ENCODE data around the gene DISC1. TPM values are rescaled to one million over a fixed set of nuclear protein-coding genes. Genes with fewer than 3 reads are reported as not detected.

DISC1 gene
- total RNA-seq, 1 experiment from 2014 or later, result 2.1 TPM

DNA sequence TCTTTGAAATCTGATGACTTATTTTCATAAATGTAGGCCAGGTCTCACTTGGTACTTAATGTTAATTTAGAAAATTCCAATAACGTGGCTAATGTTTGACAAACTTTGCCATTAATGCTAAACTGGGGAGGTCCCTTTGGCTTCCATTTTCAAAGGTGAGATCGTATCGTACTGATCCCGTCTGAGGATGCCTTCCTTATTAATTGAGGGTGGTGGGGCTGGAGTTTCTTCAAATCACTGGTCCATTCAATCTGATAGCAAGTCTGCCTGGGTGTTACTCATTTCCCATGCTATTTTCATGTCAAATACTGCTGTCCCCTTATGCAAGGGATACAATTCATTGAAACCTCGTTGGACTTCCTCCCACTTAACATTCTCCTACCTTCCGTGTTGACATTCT, 327.1 kb downstream of the DISC1 start:
- Mint-ChIP-seq H3K27ac (ENCODE audit: low read depth, unreplicated experiment) (no peak overlapping the region), H3K4me3 (ENCODE audit: unreplicated experiment) (no peak overlapping the region), H3K9me3 (ENCODE audit: unreplicated experiment) (peaks cover 8% of the 10 kb centered on the region), H3K27me3 (ENCODE audit: insufficient read depth, unreplicated experiment) (peaks cover 9% of the 10 kb centered on the region), H3K36me3 (ENCODE audit: insufficient read depth, unreplicated experiment) (no peaks in the 10 kb centered on the region), H3K4me1 (ENCODE audit: insufficient read depth, unreplicated experiment) (no peaks in the 10 kb centered on the region)
- no TSS peak for BruUV-seq (replicated peaks)
- ChIA-PET POLR2A (interaction anchor here (1.9 kb wide), 1 partner anchor 10 kb away, joined by 5 read pairs; no protein-coding TSS in a partner anchor), CTCF (no interaction called here)
- TF ChIP-seq, protein P1, sequence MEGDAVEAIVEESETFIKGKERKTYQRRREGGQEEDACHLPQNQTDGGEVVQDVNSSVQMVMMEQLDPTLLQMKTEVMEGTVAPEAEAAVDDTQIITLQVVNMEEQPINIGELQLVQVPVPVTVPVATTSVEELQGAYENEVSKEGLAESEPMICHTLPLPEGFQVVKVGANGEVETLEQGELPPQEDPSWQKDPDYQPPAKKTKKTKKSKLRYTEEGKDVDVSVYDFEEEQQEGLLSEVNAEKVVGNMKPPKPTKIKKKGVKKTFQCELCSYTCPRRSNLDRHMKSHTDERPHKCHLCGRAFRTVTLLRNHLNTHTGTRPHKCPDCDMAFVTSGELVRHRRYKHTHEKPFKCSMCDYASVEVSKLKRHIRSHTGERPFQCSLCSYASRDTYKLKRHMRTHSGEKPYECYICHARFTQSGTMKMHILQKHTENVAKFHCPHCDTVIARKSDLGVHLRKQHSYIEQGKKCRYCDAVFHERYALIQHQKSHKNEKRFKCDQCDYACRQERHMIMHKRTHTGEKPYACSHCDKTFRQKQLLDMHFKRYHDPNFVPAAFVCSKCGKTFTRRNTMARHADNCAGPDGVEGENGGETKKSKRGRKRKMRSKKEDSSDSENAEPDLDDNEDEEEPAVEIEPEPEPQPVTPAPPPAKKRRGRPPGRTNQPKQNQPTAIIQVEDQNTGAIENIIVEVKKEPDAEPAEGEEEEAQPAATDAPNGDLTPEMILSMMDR (IDR thresholded peaks at IDR 0.05; ENCODE audit: unreplicated experiment), result no peak
- no peak for DNase-seq (ENCODE audit: unreplicated experiment)
- intact Hi-C loops (cut with micrococcal nuclease), result no loop called here

DNA sequence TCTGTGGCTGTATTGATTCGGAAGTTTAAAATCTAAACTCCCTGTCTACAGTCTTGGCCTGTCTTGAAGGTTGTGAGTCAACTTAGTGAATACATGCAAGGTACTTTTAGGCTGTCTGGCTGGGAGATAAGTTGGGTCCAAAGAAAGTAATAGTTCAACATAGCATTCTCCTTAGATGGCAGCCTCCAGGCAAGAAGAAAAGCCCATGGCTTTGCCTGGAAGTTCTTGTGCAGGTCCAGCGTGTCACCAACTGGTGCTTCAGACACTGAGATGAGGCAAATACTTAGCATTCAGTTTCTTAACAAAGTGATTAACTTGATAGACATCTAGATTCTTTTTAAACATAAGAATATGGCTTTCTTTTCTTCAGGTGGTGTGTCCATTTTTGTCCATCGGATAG, 328.2 kb downstream of the DISC1 start:
- Mint-ChIP-seq H3K27ac (ENCODE audit: low read depth, unreplicated experiment) (no peak overlapping the region), H3K4me1 (ENCODE audit: insufficient read depth, unreplicated experiment) (no peaks in the 10 kb centered on the region), H3K4me3 (ENCODE audit: unreplicated experiment) (no peak overlapping the region), H3K27me3 (ENCODE audit: insufficient read depth, unreplicated experiment) (peaks cover 9% of the 10 kb centered on the region), H3K9me3 (ENCODE audit: unreplicated experiment) (peaks cover 8% of the 10 kb centered on the region), H3K36me3 (ENCODE audit: insufficient read depth, unreplicated experiment) (no peaks in the 10 kb centered on the region)
- POLR2A ChIA-PET, result no interaction called here
- DNase-seq (ENCODE audit: unreplicated experiment), result no peak
- TF ChIP-seq, protein P1 (IDR thresholded peaks at IDR 0.05; ENCODE audit: unreplicated experiment), result no peak
- CTCF ChIA-PET, result no interaction called here
- BruUV-seq (replicated peaks), result no TSS peak
- intact Hi-C loops (cut with micrococcal nuclease), result no loop called here

DNA sequence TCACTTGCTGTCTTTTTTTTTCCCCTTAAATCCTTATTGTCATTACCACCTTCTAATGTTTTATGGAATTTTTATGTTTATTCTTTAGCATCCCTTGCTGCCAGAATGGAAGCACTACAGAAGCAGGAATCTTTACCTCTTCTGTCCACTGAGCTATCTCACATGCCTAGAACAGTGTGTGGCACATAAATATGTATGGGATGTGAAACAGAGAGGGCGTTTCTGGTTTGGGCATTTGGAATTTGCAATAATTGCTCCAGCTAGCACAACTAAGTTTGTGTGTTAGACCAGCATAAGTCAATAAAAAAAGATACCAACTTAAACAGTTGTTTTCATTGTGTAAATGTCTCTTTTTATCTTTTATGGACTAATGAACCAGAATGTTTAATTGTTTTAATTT, 330.8 kb downstream of the DISC1 start:
- CTCF ChIA-PET, result interaction anchor here (0.6 kb wide), 2 partner anchors 9 to 26 kb away, joined by 3 to 5 read pairs; no protein-coding TSS in a partner anchor
- H3K36me3 Mint-ChIP-seq (ENCODE audit: insufficient read depth, unreplicated experiment), result no peaks in the 10 kb centered on the region
- intact Hi-C loops (cut with micrococcal nuclease), result no loop called here
- no peak overlapping the region for H3K4me3 Mint-ChIP-seq (ENCODE audit: unreplicated experiment)
- peaks cover 9% of the 10 kb centered on the region for H3K27me3 Mint-ChIP-seq (ENCODE audit: insufficient read depth, unreplicated experiment)
- no TSS peak for BruUV-seq (replicated peaks)
- POLR2A ChIA-PET, result no interaction called here
- TF ChIP-seq, protein P1 (IDR thresholded peaks at IDR 0.05; ENCODE audit: unreplicated experiment), result no peak
- no peak overlapping the region for H3K27ac Mint-ChIP-seq (ENCODE audit: low read depth, unreplicated experiment)
- DNase-seq (ENCODE audit: unreplicated experiment), result no peak
- no peaks in the 10 kb centered on the region for H3K4me1 Mint-ChIP-seq (ENCODE audit: insufficient read depth, unreplicated experiment)
- peaks cover 8% of the 10 kb centered on the region for H3K9me3 Mint-ChIP-seq (ENCODE audit: unreplicated experiment)

DNA sequence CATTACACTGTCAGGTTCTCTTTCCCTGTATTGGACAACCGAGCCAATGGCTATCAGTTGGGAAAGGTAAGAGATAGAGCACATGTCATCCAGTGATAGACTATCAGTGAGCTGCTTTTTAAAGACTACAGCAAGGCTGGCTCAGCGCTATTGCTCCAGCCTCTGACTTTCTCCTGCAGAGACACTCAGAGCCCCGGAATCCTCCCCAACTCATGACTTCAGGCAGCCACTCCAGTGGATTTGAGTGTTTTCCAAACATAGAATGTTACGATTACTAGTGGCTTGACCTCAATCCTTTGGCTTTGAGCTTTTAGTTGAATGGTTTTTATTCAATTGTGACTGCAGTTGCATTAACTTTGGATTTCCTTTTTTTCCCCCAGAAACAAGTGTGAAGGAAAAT, 331.9 kb downstream of the DISC1 start:
- POLR2A ChIA-PET, result no interaction called here
- intact Hi-C loops (cut with micrococcal nuclease), result no loop called here
- no TSS peak for BruUV-seq (replicated peaks)
- Mint-ChIP-seq H3K9me3 (ENCODE audit: unreplicated experiment) (peaks cover 8% of the 10 kb centered on the region), H3K27ac (ENCODE audit: low read depth, unreplicated experiment) (no peak overlapping the region), H3K36me3 (ENCODE audit: insufficient read depth, unreplicated experiment) (no peaks in the 10 kb centered on the region), H3K4me1 (ENCODE audit: insufficient read depth, unreplicated experiment) (no peaks in the 10 kb centered on the region), H3K27me3 (ENCODE audit: insufficient read depth, unreplicated experiment) (peaks cover 9% of the 10 kb centered on the region), H3K4me3 (ENCODE audit: unreplicated experiment) (no peak overlapping the region)
- no peak for DNase-seq (ENCODE audit: unreplicated experiment)
- CTCF ChIA-PET, result interaction anchor here (0.7 kb wide), 1 partner anchor 117 kb away, joined by 3 read pairs; no protein-coding TSS in a partner anchor
- TF ChIP-seq, protein P1 (IDR thresholded peaks at IDR 0.05; ENCODE audit: unreplicated experiment), result no peak

All from MCF 10A (cell line).